T-helper 2 cell (primary cell): Measurements from ENCODE around the gene CLINT1.
"Not testable (repeated sequence)": the region's sequence is repeated elsewhere in the genome, so short reads cannot be mapped to it uniquely, and the experiment has no call there.

Experiments
- DNase-seq, 5 experiments: peaks; one replicate each; pipeline versions ENCODE4 v3.0.0 to v3.0.0-alpha.2; 2012 to 2022

CLINT1 gene

DNA sequence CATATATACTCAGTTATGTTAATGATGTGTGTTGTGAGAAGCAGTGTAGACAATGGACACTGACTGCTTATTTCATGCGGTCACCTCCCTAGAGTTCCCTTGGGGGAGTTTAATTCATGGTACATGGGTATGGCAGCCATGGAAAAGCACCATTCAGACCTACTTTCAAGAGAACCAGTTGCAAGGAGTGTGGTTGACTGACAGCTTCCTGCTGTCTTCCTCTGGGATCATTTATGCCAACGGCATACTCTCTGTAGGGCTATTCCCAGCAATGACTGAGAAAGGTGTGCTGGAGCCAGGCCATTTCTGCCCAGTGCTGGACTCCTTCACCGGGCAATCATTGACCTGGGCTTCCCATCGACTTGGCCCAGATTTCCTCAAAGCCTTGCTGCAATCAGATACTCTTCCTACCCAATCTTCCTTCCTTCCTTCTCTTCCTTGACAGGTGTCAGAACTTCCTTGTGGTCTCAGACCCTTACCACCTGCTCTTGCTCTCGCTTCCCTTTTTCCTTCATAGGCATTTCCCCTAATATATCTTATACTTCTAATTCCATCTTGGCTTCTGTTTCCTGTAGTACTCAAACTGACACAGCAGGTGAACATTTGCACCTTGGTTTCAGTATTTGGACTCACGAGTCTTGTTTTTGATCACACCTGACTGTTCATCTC, 3.4 kb upstream of the CLINT1 start:
- no peak for DNase-seq

DNA sequence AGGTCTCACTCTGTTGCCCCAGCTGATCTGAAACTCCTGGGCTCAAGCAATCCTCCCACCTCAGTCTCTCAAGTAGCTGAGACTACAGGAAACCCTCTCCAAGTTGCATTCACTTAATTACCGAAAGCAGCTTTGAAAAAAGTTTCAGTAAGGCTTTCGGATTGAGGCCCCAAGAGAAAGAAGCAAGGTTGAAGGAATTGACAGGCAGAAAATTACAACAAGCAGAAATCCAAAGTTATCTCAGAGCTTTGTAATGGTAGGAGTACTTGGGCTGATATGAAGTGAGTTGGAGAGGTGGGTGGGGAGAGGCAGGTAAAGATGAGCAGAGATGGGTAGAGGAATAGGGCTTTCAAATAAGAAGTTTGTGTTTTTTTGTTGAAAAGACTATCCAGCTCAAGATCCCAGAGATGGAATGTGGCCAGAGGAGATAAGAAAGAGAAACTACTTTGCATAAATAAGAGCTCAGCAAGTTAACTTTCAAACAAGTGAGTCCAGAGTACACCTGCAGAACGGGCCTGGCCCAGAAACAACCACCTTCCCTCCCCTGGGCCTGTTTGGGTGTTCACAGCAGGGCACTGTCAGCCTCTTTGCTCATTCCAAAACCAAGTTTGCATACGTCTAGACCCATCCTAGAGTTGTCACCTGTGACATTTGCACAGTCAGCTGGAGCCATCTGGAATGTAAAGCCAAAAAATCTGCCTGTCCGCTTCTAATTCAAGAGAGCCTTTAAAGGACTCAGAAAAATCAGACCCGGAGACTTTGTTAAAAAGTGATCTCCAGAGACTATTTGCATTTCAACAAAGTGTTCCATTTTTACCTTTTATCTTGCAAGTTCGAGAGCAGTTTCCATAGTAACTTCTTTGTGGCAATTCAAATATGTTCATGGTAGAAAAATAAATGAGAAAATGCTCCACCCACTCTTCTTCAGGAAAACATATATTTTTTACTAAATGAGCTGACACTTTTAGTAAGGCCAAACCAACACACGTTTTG, 2.2 kb upstream of the CLINT1 start:
- DNase-seq = peak in 1 of 5 experiments; percentile 74

DNA sequence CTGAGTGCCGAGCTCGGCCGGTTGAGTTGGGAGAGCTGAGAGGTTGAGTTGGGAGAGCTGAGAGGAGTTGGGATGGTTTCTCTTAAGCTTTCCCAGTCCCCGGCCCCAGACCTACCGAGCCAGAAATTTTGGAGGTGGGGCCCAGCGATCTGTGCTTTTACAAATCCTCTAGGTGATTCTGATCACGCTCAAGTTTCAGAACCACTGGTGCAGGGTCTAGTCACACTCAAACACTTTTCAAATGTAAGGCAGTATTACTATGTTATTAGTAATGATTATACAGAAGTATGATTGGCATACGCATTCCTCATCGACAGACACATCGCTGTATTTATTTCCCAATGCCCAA, 256 bp upstream of the CLINT1 start:
- DNase-seq = no peak

DNA sequence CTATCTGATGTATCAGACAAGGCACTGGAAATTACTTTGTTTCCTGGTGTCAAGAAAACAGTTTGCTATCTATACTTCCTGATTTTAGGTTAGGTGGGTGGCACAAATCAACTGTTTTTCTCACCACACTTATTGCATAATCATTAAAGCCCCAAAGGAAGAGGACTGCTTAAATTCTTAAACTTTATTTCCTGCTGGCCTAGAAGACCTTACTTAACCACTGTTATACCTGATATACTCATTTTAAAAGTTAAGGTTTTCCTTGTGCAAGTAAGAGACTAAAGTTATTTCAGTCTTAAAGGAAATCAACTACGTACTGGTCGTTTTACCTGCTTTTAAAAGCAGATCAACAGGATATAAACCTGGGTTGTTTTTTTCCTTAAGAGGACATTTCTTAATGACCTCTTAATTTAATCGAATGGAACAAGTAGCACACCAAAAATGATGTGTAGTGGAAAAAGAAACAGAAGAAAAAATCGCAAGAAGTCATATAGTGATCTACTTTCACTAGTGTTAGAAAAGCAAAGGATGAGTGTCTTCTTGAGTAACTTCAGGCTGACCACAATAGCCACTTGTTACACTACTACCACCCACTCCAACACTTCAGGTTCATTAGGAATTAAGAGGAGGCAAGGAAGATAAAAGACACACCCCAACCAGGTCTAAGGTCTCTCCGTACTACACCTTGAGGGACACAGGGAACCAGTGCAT, 974 bp downstream of the CLINT1 start:
- peak in 2 of 5 experiments; percentile 32 to 72 for DNase-seq

DNA sequence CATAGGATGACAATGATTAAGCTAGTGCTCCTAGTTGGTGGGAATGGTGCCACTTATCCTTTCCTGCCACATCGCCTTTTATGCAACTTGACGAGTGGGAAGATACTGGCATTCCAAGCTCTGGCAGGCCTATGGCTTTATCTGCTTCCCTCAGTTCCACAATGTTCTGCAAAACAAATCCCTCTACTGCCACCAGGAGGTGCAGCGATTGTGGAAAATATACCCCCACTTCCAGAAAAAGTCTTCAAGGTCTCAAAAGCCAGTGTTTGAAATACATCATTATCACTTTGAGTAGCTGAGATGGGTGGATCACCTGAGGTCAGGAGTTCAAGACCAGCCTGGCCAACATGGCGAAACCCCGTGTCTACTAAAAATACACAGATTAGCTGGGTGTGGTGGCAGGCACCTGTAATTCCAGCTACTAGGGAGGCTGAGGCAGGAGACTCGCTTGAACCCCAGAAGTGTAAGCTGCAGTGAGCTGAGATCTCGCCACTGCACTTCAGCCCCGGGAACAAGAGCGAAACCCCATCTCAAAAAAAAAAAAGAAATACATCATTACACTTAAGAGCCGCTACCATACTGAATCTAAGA, 3.4 kb downstream of the CLINT1 start:
- DNase-seq = peak in 1 of 5 experiments; percentile 13

DNA sequence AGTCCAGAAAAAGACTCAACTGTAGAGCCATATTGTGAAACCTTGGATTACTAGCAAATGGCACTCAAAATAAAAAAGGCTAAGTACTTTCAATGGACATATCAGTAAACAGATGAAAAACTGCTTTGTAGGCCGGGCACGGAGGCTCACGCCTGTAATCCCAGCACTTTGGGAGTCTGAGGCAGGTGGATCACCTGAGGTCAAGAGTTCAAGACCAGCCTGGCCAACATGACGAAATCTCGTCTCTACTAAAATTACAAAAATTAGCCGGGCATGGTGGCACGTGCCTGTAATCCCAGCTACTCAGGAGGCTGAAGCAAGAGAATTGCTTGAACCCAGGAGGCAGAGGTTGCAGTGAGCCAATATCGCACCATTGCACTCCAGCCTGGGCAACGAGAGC, 5.6 kb downstream of the CLINT1 start:
- not testable (repeated sequence) for DNase-seq

DNA sequence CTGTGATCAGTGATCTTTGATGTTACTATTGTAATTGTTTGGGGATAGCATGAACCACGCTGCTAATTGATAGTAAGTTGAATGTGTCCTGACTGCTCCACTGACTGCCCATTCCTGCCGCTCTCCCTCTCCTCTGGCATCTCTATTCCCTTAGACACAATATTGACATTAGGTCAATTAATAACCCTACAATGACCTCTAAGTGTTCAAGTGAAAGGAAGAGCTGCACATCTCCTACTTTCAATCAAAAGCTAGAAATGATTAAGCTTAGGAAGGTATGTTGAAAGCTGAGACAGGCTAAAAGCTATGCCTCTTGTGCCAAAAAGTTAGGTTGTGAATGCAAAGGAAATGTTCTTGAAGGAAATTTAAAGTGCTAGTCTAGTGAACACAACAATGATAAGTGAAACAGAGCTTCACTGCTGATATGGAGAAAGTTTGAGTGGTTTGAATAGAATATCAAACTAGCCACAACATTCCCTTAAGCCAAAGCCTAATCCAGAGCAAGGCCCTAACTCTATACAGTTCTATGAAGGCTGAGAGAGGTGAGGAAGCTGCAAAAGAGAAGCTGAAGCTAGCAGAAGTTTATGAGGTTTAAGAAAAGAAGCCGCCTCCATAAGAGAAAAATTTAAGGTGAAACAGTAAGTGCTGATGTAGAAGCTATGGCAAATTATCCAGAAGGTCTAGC, 12.9 kb downstream of the CLINT1 start:
- DNase-seq = no peak

DNA sequence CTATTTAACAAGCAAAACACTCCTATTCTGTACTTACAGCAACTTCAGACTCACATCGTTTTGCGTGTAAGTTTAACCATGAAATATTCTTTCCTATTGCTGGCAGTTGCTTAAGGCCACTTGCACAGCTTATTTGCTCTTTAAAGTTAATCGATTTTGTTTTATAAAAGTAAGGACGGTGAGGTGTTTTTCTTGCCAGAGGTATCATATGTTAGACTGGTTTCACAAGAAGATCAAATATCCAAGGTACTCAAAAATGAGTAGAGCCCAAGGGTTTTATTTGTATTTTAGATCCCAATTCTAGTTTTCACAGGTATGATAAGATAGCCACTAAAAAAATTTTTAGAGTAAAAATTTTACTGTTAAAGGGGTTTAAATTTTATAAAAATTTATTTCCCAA, 16.2 kb downstream of the CLINT1 start:
- DNase-seq = no peak

DNA sequence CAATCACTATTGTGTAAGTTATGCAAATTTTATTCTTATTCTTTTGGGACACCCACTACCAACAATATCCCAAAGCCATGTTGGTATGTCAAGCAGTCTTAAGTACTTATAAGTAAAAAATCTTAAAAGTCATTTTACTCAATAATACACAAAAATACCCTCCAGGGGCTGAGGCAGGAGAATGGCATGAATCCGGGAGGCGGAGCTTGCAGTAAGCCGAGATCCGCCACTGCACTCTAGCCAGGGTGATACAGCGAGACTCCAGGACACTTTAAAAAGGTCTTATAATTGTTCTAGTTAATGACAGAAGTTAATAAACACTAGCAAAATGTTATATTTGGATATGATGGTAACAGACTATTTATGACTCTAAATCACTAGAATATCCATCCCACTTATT, 16.8 kb downstream of the CLINT1 start:
- DNase-seq = no peak

DNA sequence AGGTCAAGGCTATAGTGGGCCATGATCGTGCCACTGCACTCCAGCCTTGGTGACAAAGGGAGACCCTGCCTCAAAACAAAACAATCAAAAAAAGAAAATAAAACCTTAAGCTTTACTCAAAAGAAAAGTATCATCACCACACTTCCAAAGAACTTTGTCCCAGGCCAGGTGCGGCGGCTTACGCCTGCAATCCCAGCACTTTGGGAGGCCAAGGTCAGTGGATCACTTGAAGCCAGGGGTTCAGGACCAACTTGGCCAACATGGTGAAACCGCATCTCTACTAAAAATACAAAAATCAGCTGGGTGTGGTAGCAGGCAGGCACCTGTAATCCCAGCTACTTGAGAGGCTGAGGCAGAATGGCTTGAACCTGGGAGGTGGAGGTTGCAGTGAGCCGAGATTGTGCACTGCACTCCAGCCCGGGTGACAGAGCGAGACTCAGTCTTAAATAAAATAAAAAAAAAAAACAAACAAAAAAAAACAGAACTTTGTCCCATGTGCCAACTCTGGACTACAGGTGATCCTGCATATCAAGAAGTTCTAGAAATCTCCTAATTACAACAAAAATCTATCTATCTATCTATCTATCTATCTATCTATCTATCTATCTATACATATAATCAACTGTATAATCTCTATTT, 19.7 kb downstream of the CLINT1 start:
- no peak for DNase-seq

DNA sequence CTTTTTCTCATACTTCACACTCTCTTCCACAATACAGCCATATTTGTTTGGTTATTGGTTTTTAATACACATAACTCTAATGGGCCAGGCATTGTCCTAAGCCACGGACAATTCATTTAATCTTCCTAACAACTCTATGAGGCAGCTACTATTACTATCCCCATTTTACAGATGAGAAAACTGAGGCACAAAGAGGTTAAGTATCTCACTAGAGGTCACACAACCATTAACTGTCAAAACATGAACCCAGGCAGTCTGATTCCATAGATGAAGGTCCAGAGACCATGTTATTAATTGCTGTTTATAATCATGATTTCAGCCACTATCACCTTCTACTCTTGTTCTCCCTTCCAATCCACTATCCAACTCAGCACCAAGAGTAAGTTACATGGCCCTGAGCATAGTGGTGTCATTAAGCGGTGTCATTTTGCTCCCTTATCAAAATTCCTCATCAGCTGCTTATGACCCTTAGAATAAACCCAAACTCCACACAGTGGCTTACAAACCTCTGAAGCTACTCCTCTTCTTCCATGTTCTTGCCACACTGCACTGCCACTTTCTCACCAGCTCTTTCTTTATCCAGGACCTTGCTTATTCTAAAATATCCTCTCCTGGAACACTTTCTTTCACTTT, 22.7 kb downstream of the CLINT1 start:
- DNase-seq = no peak

DNA sequence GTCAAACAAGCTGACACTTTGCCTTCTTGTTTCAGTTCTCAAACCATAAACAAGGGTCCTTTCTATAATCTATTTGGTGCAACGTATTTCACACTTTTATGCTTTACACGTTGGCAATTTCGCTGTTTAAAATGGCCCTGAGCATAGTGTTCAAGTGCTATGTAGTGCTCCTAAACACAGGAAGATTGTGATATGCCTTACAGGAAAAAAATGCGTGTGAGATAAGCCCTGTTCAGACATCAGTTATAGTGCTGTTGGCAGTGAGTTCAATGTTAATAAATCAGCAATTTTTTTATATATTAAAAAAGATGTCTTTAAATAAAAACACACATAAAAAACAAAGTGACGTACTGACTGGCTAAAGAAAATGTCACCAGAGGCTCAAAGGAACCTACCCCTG, 23.9 kb downstream of the CLINT1 start:
- DNase-seq = no peak

DNA sequence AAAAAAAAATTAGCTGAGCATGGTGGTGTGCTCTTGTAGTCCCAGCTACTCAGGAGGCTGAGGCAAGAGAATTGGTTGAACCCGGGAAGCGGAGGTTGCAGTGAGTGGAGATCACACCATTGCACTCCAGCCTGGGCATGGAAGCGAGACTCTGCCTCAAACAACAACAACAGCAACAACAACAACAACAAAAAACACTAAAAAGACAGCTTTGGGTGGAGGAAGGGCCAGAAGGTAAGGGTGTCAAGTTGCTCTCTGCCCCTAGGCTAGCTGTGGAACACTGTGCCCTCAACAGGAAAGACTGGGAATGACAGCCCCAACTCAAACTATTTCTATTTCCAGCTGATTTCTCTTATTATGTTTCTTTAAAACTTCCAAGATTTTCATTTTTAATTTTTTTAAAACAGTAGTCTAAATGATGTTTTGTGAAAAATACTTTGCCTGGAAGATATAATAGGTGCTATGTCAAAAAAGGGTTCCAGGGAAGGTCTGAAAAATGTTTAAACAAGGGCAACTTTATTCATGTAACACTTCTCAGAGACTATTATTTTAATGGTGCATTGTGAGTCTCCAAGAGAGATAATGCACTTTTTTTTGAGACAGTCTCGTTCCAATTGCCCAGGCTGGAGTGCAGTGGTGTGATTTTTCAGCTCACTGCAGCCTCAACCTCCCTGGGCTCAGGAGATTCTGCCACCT, 29.9 kb downstream of the CLINT1 start:
- DNase-seq = no peak

DNA sequence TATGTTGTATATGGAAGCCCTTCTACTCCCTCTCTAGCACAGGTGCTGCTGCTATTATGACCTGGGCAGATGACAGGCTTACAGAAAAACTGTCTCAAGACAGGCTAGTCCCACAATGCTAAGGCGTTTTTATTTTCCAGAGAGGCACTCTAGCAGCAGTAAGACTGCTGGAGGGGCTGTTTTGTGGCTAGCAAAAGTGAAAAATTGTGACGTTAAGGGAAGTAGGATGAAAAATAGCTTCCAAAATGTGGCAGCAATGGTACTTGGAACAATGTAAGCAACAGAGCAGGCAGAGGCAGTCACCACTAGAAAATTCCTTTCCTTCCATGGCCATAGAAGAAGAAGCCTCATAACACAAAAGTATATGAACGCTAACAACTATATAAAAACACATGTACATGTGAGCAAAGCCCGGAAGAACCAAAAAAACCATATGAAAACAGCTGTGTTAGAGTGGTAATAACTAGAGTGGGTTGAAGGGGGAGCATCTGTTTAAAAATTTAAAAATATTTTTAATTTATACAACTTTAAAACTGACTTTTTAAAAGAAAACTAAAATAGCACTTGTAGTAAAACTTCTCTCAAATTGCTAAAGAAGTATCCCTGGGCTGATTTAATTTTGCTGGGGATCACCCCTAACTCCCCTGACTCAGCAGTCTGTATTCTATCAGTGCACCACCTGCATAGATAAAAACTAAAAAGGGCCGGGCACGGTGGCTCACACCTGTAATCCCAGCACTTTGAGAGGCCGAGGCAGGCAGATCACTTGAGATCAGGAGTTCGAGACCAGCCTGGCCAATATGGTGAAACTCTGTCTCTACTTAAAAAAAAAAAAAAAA, 30.6 kb downstream of the CLINT1 start:
- no peak for DNase-seq

DNA sequence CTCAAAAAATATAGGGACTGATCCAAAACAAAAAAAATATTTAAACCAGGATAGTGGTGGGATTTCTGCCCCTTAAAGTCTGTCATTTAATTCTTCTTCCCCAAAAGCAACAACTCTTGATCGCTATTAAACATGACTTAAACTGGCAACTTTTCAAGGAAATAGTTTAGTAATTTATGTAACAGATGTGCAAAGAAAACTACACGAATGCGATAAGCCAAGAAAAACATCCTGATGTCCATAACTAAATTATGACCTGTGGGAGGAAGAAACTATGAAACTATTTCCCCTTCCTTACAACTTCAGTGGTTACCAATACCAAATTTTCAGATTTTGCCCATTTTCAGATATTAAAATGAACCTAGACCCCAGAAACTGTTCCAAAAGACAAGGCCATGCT, 31.5 kb downstream of the CLINT1 start:
- no peak for DNase-seq

DNA sequence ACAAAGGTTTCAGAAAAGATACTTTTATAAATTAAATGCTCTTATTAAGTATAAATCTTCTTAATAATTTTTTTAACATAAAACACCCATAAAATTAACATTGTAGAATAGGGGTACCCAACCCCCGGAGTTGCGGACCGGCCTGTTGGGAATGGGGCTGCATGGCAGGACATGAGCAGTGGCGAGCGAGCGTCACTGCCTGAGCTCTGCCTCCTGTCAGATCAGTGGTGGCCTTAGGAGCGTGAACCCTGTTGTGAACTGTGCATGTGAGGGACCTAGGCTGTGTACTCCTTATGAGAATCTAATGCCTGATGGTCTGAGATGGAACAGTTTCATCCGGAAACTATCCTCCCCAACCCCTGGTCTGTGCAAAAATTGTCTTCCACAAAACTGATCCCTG, 35.3 kb downstream of the CLINT1 start:
- DNase-seq = no peak

DNA sequence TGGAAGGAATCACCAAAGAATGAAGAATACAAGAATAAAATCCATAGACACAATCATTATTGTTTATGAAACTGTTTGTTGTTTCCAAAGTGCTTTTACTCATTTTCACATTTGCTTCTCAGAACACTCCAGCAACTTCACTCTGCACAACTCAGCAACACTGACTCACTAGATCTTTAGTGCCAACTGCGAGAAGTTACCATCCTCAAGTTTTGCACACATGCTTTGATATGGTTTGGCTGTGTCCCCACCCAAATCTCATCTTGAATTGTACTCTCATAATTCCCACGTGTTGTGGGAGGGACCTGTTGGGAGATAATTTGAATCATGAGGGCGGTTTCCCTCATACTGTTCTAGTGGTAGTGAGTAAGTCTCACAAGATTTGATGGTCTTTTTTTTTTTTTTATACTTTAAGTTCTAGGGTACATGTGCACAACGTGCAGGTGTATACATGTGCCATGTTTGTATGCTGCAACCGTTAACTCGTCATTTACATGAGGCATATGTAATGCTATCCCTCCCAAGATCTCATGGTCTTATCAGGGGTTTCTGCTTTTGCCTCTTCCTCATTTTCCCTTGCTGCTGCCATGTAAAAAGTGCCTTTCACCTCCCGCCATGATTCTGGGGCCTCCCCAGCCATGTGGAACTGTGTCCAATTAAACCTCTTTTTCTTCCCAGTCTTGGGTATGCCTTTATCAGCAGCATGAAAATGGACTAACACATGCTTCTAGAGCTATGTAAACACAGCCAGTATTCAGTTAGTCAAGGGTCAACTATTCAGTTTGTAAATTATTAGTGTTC, 36.9 kb downstream of the CLINT1 start:
- peak in 1 of 5 experiments; percentile 8 for DNase-seq

DNA sequence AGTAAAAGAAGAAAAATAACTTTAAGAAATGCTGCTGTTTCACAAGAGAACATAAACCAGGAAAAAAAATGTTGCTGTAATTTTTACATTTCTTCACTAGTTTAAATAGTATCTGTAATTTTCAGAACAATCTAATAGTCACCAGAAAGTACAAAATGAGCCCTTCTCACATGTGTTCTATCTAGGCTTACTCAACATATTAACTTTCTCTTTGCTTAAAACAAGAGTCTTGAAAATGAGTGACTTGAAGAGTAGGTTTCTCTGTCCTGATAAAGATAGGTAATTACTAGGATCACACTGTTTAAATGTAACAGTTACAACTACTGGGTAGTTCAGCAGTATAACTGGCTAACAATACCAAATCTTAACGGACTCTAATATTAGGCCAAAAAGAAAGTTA, 37.5 kb downstream of the CLINT1 start:
- no peak for DNase-seq
